Astrocyte of the hippocampus (primary cell): ENCODE results near the gene RHOH.
A peak's percentile ranks its signal among the peaks of the same experiment; 100 is the strongest.

Experiments
- DNase-seq: peaks from one replicate; pipeline ENCODE4 v3.0.0; 2011; ENCODE audit warnings: low read depth, low spot score

RHOH gene

GRCh38 chr4:40234519-40235039, 37.7 kb downstream of the RHOH start:
- DNase-seq: no peak

GRCh38 chr4:40238008-40238699, 41.3 kb downstream of the RHOH start:
- DNase-seq: no peak

GRCh38 chr4:40238700-40239548, 42.1 kb downstream of the RHOH start:
- no peak for DNase-seq

- DNase-seq: no peak
Measured at GRCh38 chr4:40240040-40240653, 43.3 kb downstream of the RHOH start.

GRCh38 chr4:40241026-40241425, 44.2 kb downstream of the RHOH start:
- DNase-seq: no peak

- no peak for DNase-seq
Measured at GRCh38 chr4:40241941-40242340, 45.1 kb downstream of the RHOH start.

GRCh38 chr4:40243386-40243948, 46.6 kb downstream of the RHOH start:
- no peak for DNase-seq

- no peak for DNase-seq
Measured at GRCh38 chr4:40244606-40245005, 47.8 kb downstream of the RHOH start.

- DNase-seq: no peak
Measured at GRCh38 chr4:40245550-40245949, 48.7 kb downstream of the RHOH start.

- peak; percentile 37 for DNase-seq
Measured at GRCh38 chr4:40246011-40246900, 49.4 kb downstream of the RHOH start.

- DNase-seq: no peak
Measured at GRCh38 chr4:40246938-40247337, 50.1 kb downstream of the RHOH start.

- no peak for DNase-seq
Measured at GRCh38 chr4:40247350-40247749, 50.5 kb downstream of the RHOH start.

- no peak for DNase-seq
Measured at GRCh38 chr4:40251366-40251765, 54.5 kb downstream of the RHOH start.

GRCh38 chr4:40253906-40254305, 57.1 kb downstream of the RHOH start:
- DNase-seq: no peak

GRCh38 chr4:40254608-40255392, 58.0 kb downstream of the RHOH start:
- peak; percentile 63 for DNase-seq

- peak; percentile 94 for DNase-seq
Measured at GRCh38 chr4:40255393-40256281, 58.8 kb downstream of the RHOH start.

- no peak for DNase-seq
Measured at GRCh38 chr4:40256329-40256728, 59.5 kb downstream of the RHOH start.

- no peak for DNase-seq
Measured at GRCh38 chr4:40256817-40257216, 60.0 kb downstream of the RHOH start.

- DNase-seq: no peak
Measured at GRCh38 chr4:40258627-40259026, 61.8 kb downstream of the RHOH start.
